IMR-90 (cell line): ENCODE results near the gene CYB5R4. TPM values are rescaled to one million over a fixed set of nuclear protein-coding genes. Genes with fewer than 3 reads are reported as not detected.

Experiments
- ATAC-seq: fragments of 200-7000 bp; cut with Tn5 transposase; 2 replicates; pipeline ENCODE4 v1.9.1; 2020; ENCODE audit warnings: low read depth, mild to moderate bottlenecking, moderate library complexity
- BruUV-seq: library from RNA; stranded (reverse); fragments of 400-500 nt; replicated peaks from 2 replicates; lab custom pipeline; 2021; lab: Mats Ljungman, UMichigan
- CTCF ChIA-PET: fragments of 300-600 bp; formaldehyde crosslinking; extraction: SDS; loops from one replicate; lab custom pipeline; 2021; ENCODE audit warnings: antibody characterized with exemption; lab: Yijun Ruan, JAX
- POLR2A ChIA-PET: fragments of 300-600 bp; sonication (Branson Sonifier 250); formaldehyde crosslinking; loops from one replicate; lab custom pipeline; 2022; ENCODE audit warnings: antibody characterized with exemption; ENCODE audit not compliant: unreplicated experiment; lab: Charles Lee
- DNase-seq: peaks from one replicate; pipeline ENCODE4 v3.0.0; 2013
- H2AFZ ChIP-seq: replicated peaks from 2 replicates; pipeline ENCODE3; 2013; ENCODE audit warnings: low read length, mild to moderate bottlenecking; ENCODE audit not compliant: poor library complexity
- H2AK5ac ChIP-seq: 2 replicates; pipeline ENCODE4 v1.6.1; 2013; ENCODE audit warnings: low read depth, low read length, inconsistent platforms
- H2AK9ac ChIP-seq: replicated peaks from 2 replicates; pipeline ENCODE3; 2013; ENCODE audit warnings: mild to moderate bottlenecking, low read depth, low read length, moderate library complexity; ENCODE audit not compliant: poor library complexity
- H2BK120ac ChIP-seq: 2 replicates; pipeline ENCODE4 v1.6.1; 2013; ENCODE audit warnings: low read depth, low read length, inconsistent platforms
- H2BK15ac ChIP-seq: 3 replicates; pipeline ENCODE4 v1.6.1; 2013; ENCODE audit warnings: low read depth, low read length, inconsistent platforms
- H2BK20ac ChIP-seq: 2 replicates; pipeline ENCODE4 v1.6.1; 2013; ENCODE audit warnings: low read depth, mild to moderate bottlenecking, inconsistent platforms, low read length, moderate library complexity
- H2BK5ac ChIP-seq: 2 replicates; pipeline ENCODE4 v1.6.1; 2013; ENCODE audit warnings: mild to moderate bottlenecking, low read depth, low read length, inconsistent platforms; ENCODE audit not compliant: poor library complexity, severe bottlenecking
- H3K14ac ChIP-seq: replicated peaks from 2 replicates; pipeline ENCODE4 v1.6.1; 2013; ENCODE audit warnings: low read depth, low read length, inconsistent platforms
- H3K18ac ChIP-seq: 2 replicates; pipeline ENCODE4 v1.6.1; 2013; ENCODE audit warnings: low read depth, low read length, control low read depth
- H3K23ac ChIP-seq: 2 replicates; pipeline ENCODE4 v1.6.1; 2013; ENCODE audit warnings: low read depth, low read length, inconsistent platforms
- H3K27ac ChIP-seq: 2 replicates; pipeline ENCODE4 v1.5.1; 2013; ENCODE audit warnings: mild to moderate bottlenecking, control low read depth, low read length; ENCODE audit not compliant: insufficient read depth
- H3K27me3 ChIP-seq: 2 replicates; pipeline ENCODE4 v1.6.1; 2013; ENCODE audit warnings: low read length; ENCODE audit not compliant: control insufficient read depth, insufficient read depth
- H3K36me3 ChIP-seq: 2 replicates; pipeline ENCODE4 v1.6.1; 2013; ENCODE audit warnings: low read length, mixed read lengths; ENCODE audit not compliant: control insufficient read depth, insufficient read depth
- H3K4ac ChIP-seq: 2 replicates; pipeline ENCODE4 v1.6.1; 2013; ENCODE audit warnings: low read depth, low read length, inconsistent platforms
- H3K4me1 ChIP-seq: 2 replicates; pipeline ENCODE4 v1.6.1; 2013; ENCODE audit warnings: low read length, mixed read lengths; ENCODE audit not compliant: control insufficient read depth, insufficient read depth
- H3K4me2 ChIP-seq: 2 replicates; pipeline ENCODE4 v1.6.1; 2013; ENCODE audit warnings: low read depth, mild to moderate bottlenecking, control low read depth, low read length, moderate library complexity
- H3K4me3 ChIP-seq: 2 replicates; pipeline ENCODE4 v1.5.1; 2013; ENCODE audit warnings: low read depth, mild to moderate bottlenecking, control low read depth, low read length, moderate library complexity; ENCODE audit not compliant: insufficient read depth
- H3K56ac ChIP-seq: 2 replicates; pipeline ENCODE4 v1.6.1; 2013; ENCODE audit warnings: low read length, inconsistent platforms; ENCODE audit not compliant: insufficient read depth; ENCODE audit errors: extremely low read depth
- H3K79me1 ChIP-seq, 2 experiments: 2 replicates each; pipeline ENCODE4 v1.6.1; 2013; ENCODE audit warnings: low read length in 2 of 2, inconsistent platforms in 1 of 2, low read depth in 1 of 2
- H3K9ac ChIP-seq: 2 replicates; pipeline ENCODE4 v1.6.1; 2013; ENCODE audit warnings: low read depth, low read length, control low read depth
- H3K9me1 ChIP-seq: 2 replicates; pipeline ENCODE4 v1.6.1; 2013; ENCODE audit warnings: low read length, inconsistent platforms; ENCODE audit not compliant: insufficient read depth
- H3K9me3 ChIP-seq: 2 replicates; pipeline ENCODE4 v1.6.1; 2013; ENCODE audit warnings: low read length; ENCODE audit not compliant: control insufficient read depth, insufficient read depth
- H4K20me1 ChIP-seq: 2 replicates; pipeline ENCODE4 v1.6.1; 2013; ENCODE audit warnings: low read length, inconsistent platforms; ENCODE audit not compliant: insufficient read depth
- H4K5ac ChIP-seq: 2 replicates; pipeline ENCODE4 v1.6.1; 2013; ENCODE audit warnings: mild to moderate bottlenecking, low read depth, low read length, control low read depth
- H4K8ac ChIP-seq, 2 experiments: 2 replicates each; pipeline ENCODE4 v1.6.1; 2013; ENCODE audit warnings: low read depth in 2 of 2, low read length in 2 of 2, control low read depth in 1 of 2, inconsistent platforms in 1 of 2
- H4K91ac ChIP-seq: 2 replicates; pipeline ENCODE4 v1.6.1; 2013; ENCODE audit warnings: low read depth, low read length, inconsistent platforms; ENCODE audit not compliant: insufficient read depth
- POLR2A ChIP-seq: IDR thresholded peaks from 2 replicates; pipeline ENCODE4 v1.6.1; 2012; ENCODE audit warnings: mild to moderate bottlenecking, low read depth, low read length
- RAD21 ChIP-seq: IDR thresholded peaks from 2 replicates; pipeline ENCODE4 v1.6.1; 2012; ENCODE audit warnings: low read length, improper control_type of control experiment
- WGBS, 2 experiments: methylation state at CpG; one replicate each; pipeline versions ENCODE4 v1.1.5 to v1.1.7; 2013; ENCODE audit warnings: missing lambda C conversion rate in 2 of 2; ENCODE audit not compliant: insufficient read length in 1 of 2; ENCODE audit errors: extremely low coverage in 2 of 2; 5-methylcytosine and 5-hydroxymethylcytosine counted together
- dilution Hi-C: fragments of 300-500 bp; cut with HindIII; formaldehyde crosslinking; loops from one replicate; pipeline ENCODE4 v1.14.3; 2018; ENCODE audit warnings: low sequenced_read_pairs; ENCODE audit not compliant: unreplicated experiment
- in situ Hi-C: fragments of 300-500 bp; cut with MboI; formaldehyde crosslinking; loops from 3 replicates; pipeline ENCODE4 v1.14.3; 2019; ENCODE audit warnings: low sequenced_read_pairs, inconsistent platforms, mixed read lengths
- intact Hi-C: fragments of 100-400 bp; cut with micrococcal nuclease; formaldehyde crosslinking; loops from 2 replicates; pipeline ENCODE4 v1.10.0; 2022
- polyA plus RNA-seq, 3 experiments: library from polyadenylated mRNA; depleted of rRNA; stranded (reverse); fragments of >200 nt; gene quantifications; 2 replicates each; pipeline ENCODE4 v1.2.3, GENCODE V29; 2012; ENCODE audit warnings: low replicate concordance in 1 of 3
- total RNA-seq: library from RNA; depleted of rRNA; stranded (reverse); fragments of >200 nt; gene quantifications from 2 replicates; pipeline ENCODE4 v1.2.3, GENCODE V29; 2012

Gene CYB5R4
- total and polyA plus RNA-seq, 2 of the 4 experiments (the other 2 are of a cell fraction): 3.2 to 6.1 TPM

DNA sequence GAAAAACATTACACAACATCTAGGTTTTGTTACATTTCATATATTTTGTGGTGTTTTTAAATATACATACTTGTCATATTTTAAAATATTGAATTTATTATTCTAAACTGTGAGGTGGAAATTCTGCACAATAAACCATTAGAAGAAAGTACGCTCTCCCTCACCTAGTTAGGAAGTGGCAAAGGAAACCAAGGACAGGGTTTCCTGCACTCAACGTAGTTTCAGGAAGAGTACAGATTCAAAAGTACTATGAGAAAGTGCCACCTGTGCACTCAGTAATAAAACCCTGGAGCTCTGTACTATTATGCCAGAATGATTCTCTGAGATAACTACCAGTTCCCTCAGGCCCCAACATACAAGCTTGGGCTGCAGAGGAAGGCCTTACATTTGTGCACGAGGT is 119.5 kb downstream of the CYB5R4 start:
- Histone ChIP-seq H3K36me3 (no peaks in the 10 kb centered on the region), H3K4me1 (no peaks in the 10 kb centered on the region), H3K27me3 (no peaks in the 10 kb centered on the region), H3K4me2 (no peak overlapping the region), H2BK20ac (no peak overlapping the region), H3K14ac (no peak overlapping the region), H3K23ac (no peak overlapping the region), H4K20me1 (no peaks in the 10 kb centered on the region), H2AFZ (no peak overlapping the region), H3K9me1 (no peaks in the 10 kb centered on the region), H2BK5ac (no peak overlapping the region), H3K27ac (no peak overlapping the region), H4K8ac (no peak overlapping the region), H3K4ac (no peak overlapping the region), H3K4me3 (no peak overlapping the region), H3K18ac (no peak overlapping the region), H2AK5ac (no peak overlapping the region), H4K5ac (no peak overlapping the region), H3K79me1 (no peaks in the 10 kb centered on the region), H4K91ac (no peak overlapping the region), H3K56ac (no peak overlapping the region), H2BK120ac (no peak overlapping the region), H3K9me3 (no peaks in the 10 kb centered on the region), H2BK15ac (no peak overlapping the region), H3K9ac (no peak overlapping the region), H2AK9ac (no peak overlapping the region)
- DNase-seq (no peak), ATAC-seq (no peak)
- in situ Hi-C loops (no loop called here), intact Hi-C loops (no loop called here), dilution Hi-C loops (no loop called here)
- TF ChIP-seq RAD21 (no peak), POLR2A (no peak)
- no TSS peak for BruUV-seq
- CTCF ChIA-PET: no interaction called here
- WGBS, 2 experiments: no CpG with 5 or more reads among the region's 3 CpGs
- POLR2A ChIA-PET: no interaction called here
